ENCODE data around the gene GAST.

GRCh38 chr17:41740506-41740905 lies 28.4 kb downstream of the GAST start:
- TF ChIP-seq CTCF (IDR thresholded peaks at IDR 0.05) (no peak), POLR2AphosphoS5 (IDR thresholded peaks at IDR 0.05) (no peak), POLR2A (IDR thresholded peaks at IDR 0.05) (no peak)

Data from transverse colon (tissue), 4 donors.